ENCODE measurements around the gene P2RY13. TPM values are rescaled to one million over a fixed set of nuclear protein-coding genes. Genes with fewer than 3 reads are reported as not detected.
A peak's percentile ranks its signal among the peaks of the same experiment; 100 is the strongest.

The P2RY13 gene
- total RNA-seq (2014; rRNA removed; shearing (Covaris generic); ENCODE audit: low replicate concordance), result 0.40 and 0.97 TPM in 2 replicates

GRCh38 chr3:151329363-151329762 lies at the start of gene P2RY13:
Gene P2RY13, minus strand, starts transcription at chr3:151329549. Its CDS starts 21 bp downstream, at chr3:151329528.
- Histone ChIP-seq H3K4me1 (ENCODE audit: low read length) (peaks cover 37% of the 10 kb centered on the region), H3K9me2 (replicated peaks; ENCODE audit: insufficient read depth, low read length) (no peaks in the 10 kb centered on the region), H4K20me1 (ENCODE audit: insufficient read depth, low read depth, low read length) (no peaks in the 10 kb centered on the region), H2AFZ (ENCODE audit: low read length) (peak within 1 kb of the TSS; percentile 91), H3K4me2 (ENCODE audit: low read depth, low read length, poor library complexity, severe bottlenecking) (peak within 1 kb of the TSS; percentile 17), H3K27me3 (ENCODE audit: low read length) (no peaks in the 10 kb centered on the region), H3K79me2 (ENCODE audit: low read length) (no peaks in the 10 kb centered on the region), H3K27ac (ENCODE audit: low read length) (no peak within 1 kb of the TSS), H3K4me3 (ENCODE audit: low read length) (no peak within 1 kb of the TSS), H3K9me3 (ENCODE audit: low read length) (no peaks in the 10 kb centered on the region), H3K36me3 (ENCODE audit: insufficient read depth, low read length) (no peaks in the 10 kb centered on the region), H3K9ac (ENCODE audit: low read length) (no peak within 1 kb of the TSS)
- DNase-seq, result peak; percentile 55

- H3K4me2 ChIP-seq (ENCODE audit: low read depth, low read length, poor library complexity, severe bottlenecking), result peak overlapping the region; percentile 77
- no peaks in the 10 kb centered on the region for H3K36me3 ChIP-seq (ENCODE audit: insufficient read depth, low read length)
- peak overlapping the region; percentile 89 for H2AFZ ChIP-seq (ENCODE audit: low read length)
- H3K4me3 ChIP-seq (ENCODE audit: low read length), result peak overlapping the region; percentile 63
- DNase-seq, result no peak
- H3K27ac ChIP-seq (ENCODE audit: low read length), result no peak overlapping the region
- H3K27me3 ChIP-seq (ENCODE audit: low read length), result no peaks in the 10 kb centered on the region
- H3K9me2 ChIP-seq (replicated peaks; ENCODE audit: insufficient read depth, low read length), result no peaks in the 10 kb centered on the region
- H3K9ac ChIP-seq (ENCODE audit: low read length), result peak overlapping the region; percentile 57
- H3K79me2 ChIP-seq (ENCODE audit: low read length), result no peaks in the 10 kb centered on the region
- peaks cover 66% of the 10 kb centered on the region for H3K4me1 ChIP-seq (ENCODE audit: low read length)
- no peaks in the 10 kb centered on the region for H4K20me1 ChIP-seq (ENCODE audit: insufficient read depth, low read depth, low read length)
- H3K9me3 ChIP-seq (ENCODE audit: low read length), result no peaks in the 10 kb centered on the region
Observed at GRCh38 chr3:151377768-151378385, 48.5 kb upstream of the P2RY13 start.

GRCh38 chr3:151372063-151372820 lies 42.9 kb upstream of the P2RY13 start:
- no peak overlapping the region for H3K4me2 ChIP-seq (ENCODE audit: low read depth, low read length, poor library complexity, severe bottlenecking)
- DNase-seq, result no peak
- H3K9ac ChIP-seq (ENCODE audit: low read length), result no peak overlapping the region
- no peak overlapping the region for H3K4me3 ChIP-seq (ENCODE audit: low read length)
- H3K27ac ChIP-seq (ENCODE audit: low read length), result no peak overlapping the region
- H3K9me2 ChIP-seq (replicated peaks; ENCODE audit: insufficient read depth, low read length), result no peaks in the 10 kb centered on the region
- no peaks in the 10 kb centered on the region for H3K9me3 ChIP-seq (ENCODE audit: low read length)
- no peaks in the 10 kb centered on the region for H3K36me3 ChIP-seq (ENCODE audit: insufficient read depth, low read length)
- H3K4me1 ChIP-seq (ENCODE audit: low read length), result peaks cover 10% of the 10 kb centered on the region
- no peak overlapping the region for H2AFZ ChIP-seq (ENCODE audit: low read length)
- H4K20me1 ChIP-seq (ENCODE audit: insufficient read depth, low read depth, low read length), result no peaks in the 10 kb centered on the region
- no peaks in the 10 kb centered on the region for H3K27me3 ChIP-seq (ENCODE audit: low read length)
- no peaks in the 10 kb centered on the region for H3K79me2 ChIP-seq (ENCODE audit: low read length)

GRCh38 chr3:151371526-151371925 lies 42.2 kb upstream of the P2RY13 start:
- Histone ChIP-seq H3K27me3 (ENCODE audit: low read length) (no peaks in the 10 kb centered on the region), H3K27ac (ENCODE audit: low read length) (no peak overlapping the region)

GRCh38 chr3:151367448-151367847 lies 38.1 kb upstream of the P2RY13 start:
- Histone ChIP-seq H3K4me3 (ENCODE audit: low read length) (no peak overlapping the region), H2AFZ (ENCODE audit: low read length) (no peak overlapping the region), H3K27me3 (ENCODE audit: low read length) (no peaks in the 10 kb centered on the region), H3K9me2 (replicated peaks; ENCODE audit: insufficient read depth, low read length) (no peaks in the 10 kb centered on the region), H3K79me2 (ENCODE audit: low read length) (no peaks in the 10 kb centered on the region), H4K20me1 (ENCODE audit: insufficient read depth, low read depth, low read length) (no peaks in the 10 kb centered on the region), H3K4me2 (ENCODE audit: low read depth, low read length, poor library complexity, severe bottlenecking) (no peak overlapping the region), H3K9me3 (ENCODE audit: low read length) (no peaks in the 10 kb centered on the region), H3K36me3 (ENCODE audit: insufficient read depth, low read length) (no peaks in the 10 kb centered on the region), H3K27ac (ENCODE audit: low read length) (no peak overlapping the region), H3K4me1 (ENCODE audit: low read length) (no peaks in the 10 kb centered on the region), H3K9ac (ENCODE audit: low read length) (no peak overlapping the region)
- DNase-seq, result no peak

More at GRCh38 chr3:151371526-151371925, 42.2 kb upstream of the P2RY13 start:
- Histone ChIP-seq H3K4me3 (ENCODE audit: low read length) (no peak overlapping the region), H3K9me3 (ENCODE audit: low read length) (no peaks in the 10 kb centered on the region), H3K36me3 (ENCODE audit: insufficient read depth, low read length) (no peaks in the 10 kb centered on the region), H2AFZ (ENCODE audit: low read length) (no peak overlapping the region), H3K9me2 (replicated peaks; ENCODE audit: insufficient read depth, low read length) (no peaks in the 10 kb centered on the region), H3K9ac (ENCODE audit: low read length) (no peak overlapping the region), H3K4me2 (ENCODE audit: low read depth, low read length, poor library complexity, severe bottlenecking) (no peak overlapping the region), H3K79me2 (ENCODE audit: low read length) (no peaks in the 10 kb centered on the region), H4K20me1 (ENCODE audit: insufficient read depth, low read depth, low read length) (no peaks in the 10 kb centered on the region), H3K4me1 (ENCODE audit: low read length) (peaks cover 8% of the 10 kb centered on the region)
- no peak for DNase-seq

GRCh38 chr3:151366993-151367392 lies 37.6 kb upstream of the P2RY13 start:
- Histone ChIP-seq H3K4me2 (ENCODE audit: low read depth, low read length, poor library complexity, severe bottlenecking) (no peak overlapping the region), H3K9me2 (replicated peaks; ENCODE audit: insufficient read depth, low read length) (no peaks in the 10 kb centered on the region), H4K20me1 (ENCODE audit: insufficient read depth, low read depth, low read length) (no peaks in the 10 kb centered on the region), H3K9ac (ENCODE audit: low read length) (no peak overlapping the region), H3K4me3 (ENCODE audit: low read length) (no peak overlapping the region), H3K4me1 (ENCODE audit: low read length) (no peaks in the 10 kb centered on the region), H3K79me2 (ENCODE audit: low read length) (no peaks in the 10 kb centered on the region), H3K27me3 (ENCODE audit: low read length) (no peaks in the 10 kb centered on the region), H3K36me3 (ENCODE audit: insufficient read depth, low read length) (no peaks in the 10 kb centered on the region), H3K9me3 (ENCODE audit: low read length) (no peaks in the 10 kb centered on the region), H2AFZ (ENCODE audit: low read length) (no peak overlapping the region), H3K27ac (ENCODE audit: low read length) (no peak overlapping the region)
- DNase-seq, result no peak

GRCh38 chr3:151362751-151363174 lies 33.4 kb upstream of the P2RY13 start:
- no peaks in the 10 kb centered on the region for H4K20me1 ChIP-seq (ENCODE audit: insufficient read depth, low read depth, low read length)
- H3K79me2 ChIP-seq (ENCODE audit: low read length), result no peaks in the 10 kb centered on the region
- DNase-seq, result no peak
- H3K36me3 ChIP-seq (ENCODE audit: insufficient read depth, low read length), result no peaks in the 10 kb centered on the region
- no peak overlapping the region for H3K4me3 ChIP-seq (ENCODE audit: low read length)
- H3K4me2 ChIP-seq (ENCODE audit: low read depth, low read length, poor library complexity, severe bottlenecking), result no peak overlapping the region
- no peak overlapping the region for H3K27ac ChIP-seq (ENCODE audit: low read length)
- H3K9me3 ChIP-seq (ENCODE audit: low read length), result no peaks in the 10 kb centered on the region
- H3K4me1 ChIP-seq (ENCODE audit: low read length), result no peaks in the 10 kb centered on the region
- no peak overlapping the region for H2AFZ ChIP-seq (ENCODE audit: low read length)
- no peaks in the 10 kb centered on the region for H3K27me3 ChIP-seq (ENCODE audit: low read length)
- no peaks in the 10 kb centered on the region for H3K9me2 ChIP-seq (replicated peaks; ENCODE audit: insufficient read depth, low read length)
- H3K9ac ChIP-seq (ENCODE audit: low read length), result no peak overlapping the region

- Histone ChIP-seq H3K9me3 (ENCODE audit: low read length) (no peaks in the 10 kb centered on the region), H3K79me2 (ENCODE audit: low read length) (no peaks in the 10 kb centered on the region), H3K4me1 (ENCODE audit: low read length) (0 out of 2 replicates have a peak, but pooled peaks cover 3% of the 10 kb centered on the region), H3K27ac (ENCODE audit: low read length) (no peak overlapping the region), H3K4me2 (ENCODE audit: low read depth, low read length, poor library complexity, severe bottlenecking) (no peak overlapping the region), H3K9me2 (replicated peaks; ENCODE audit: insufficient read depth, low read length) (no peaks in the 10 kb centered on the region), H4K20me1 (ENCODE audit: insufficient read depth, low read depth, low read length) (no peaks in the 10 kb centered on the region), H2AFZ (ENCODE audit: low read length) (no peak overlapping the region), H3K36me3 (ENCODE audit: insufficient read depth, low read length) (no peaks in the 10 kb centered on the region), H3K4me3 (ENCODE audit: low read length) (no peak overlapping the region), H3K9ac (ENCODE audit: low read length) (no peak overlapping the region), H3K27me3 (ENCODE audit: low read length) (no peaks in the 10 kb centered on the region)
- no peak for DNase-seq
Observed at GRCh38 chr3:151357463-151357850, 28.1 kb upstream of the P2RY13 start.
